Motor neuron (in vitro differentiated cells): ENCODE data around the gene ZNF496. TPM values are rescaled to one million over a fixed set of nuclear protein-coding genes. Genes with fewer than 3 reads are reported as not detected.
"Not testable (repeated sequence)": the region's sequence is repeated elsewhere in the genome, so short reads cannot be mapped to it uniquely, and the experiment has no call there.

Source experiments
- ATAC-seq, 8 experiments: fragments of 200-7000 bp; cut with Tn5 transposase; replicated peaks in 6 of 8; 2 replicates each; pipeline ENCODE4 v1.8.0; 2021; ENCODE audit warnings: mild to moderate bottlenecking in 8 of 8, moderate library complexity in 8 of 8
- H3K27ac ChIP-seq, 2 donors: fragments of 250-450 bp; sonication (Bioruptor Pico); 2 replicates each; pipeline ENCODE4 v1.9.0; 2021; ENCODE audit warnings: antibody characterized with exemption in 2 of 2, mild to moderate bottlenecking in 2 of 2, moderate library complexity in 1 of 2
- H3K4me1 ChIP-seq, 2 donors: fragments of 250-450 bp; sonication (Bioruptor Pico); replicated peaks in 1 of 2; 2 replicates each; pipeline ENCODE4 v1.6.1; 2021; ENCODE audit warnings: antibody characterized with exemption in 2 of 2, mild to moderate bottlenecking in 2 of 2, moderate library complexity in 1 of 2
- H3K4me3 ChIP-seq, 5 donors: fragments of 250-450 bp; sonication (Bioruptor Pico); 2 replicates each; pipeline ENCODE4 v1.9.0; 2021; ENCODE audit warnings: antibody characterized with exemption in 5 of 5, mild to moderate bottlenecking in 5 of 5, moderate library complexity in 4 of 5
- WGBS, 10 experiments: fragments of 450-650 bp; shearing (Covaris generic); methylation state at CpG; one replicate each; pipeline ENCODE4 v1.0.0; 2022; 5-methylcytosine and 5-hydroxymethylcytosine counted together
- in situ Hi-C, 9 experiments: fragments of 400-800 bp; cut with MboI; loops; one replicate each; pipeline ENCODE4 v1.15.0; 2021; ENCODE audit warnings: low sequenced_read_pairs in 9 of 9, low pct_unique_long_range_greater_than_20kb in 2 of 9; ENCODE audit not compliant: unreplicated experiment in 9 of 9
- total RNA-seq, 8 experiments: library from RNA; unstranded; fragments of 300-600 nt; gene quantifications; 2 replicates each; pipeline versions ENCODE4 v1.2.3 to v1.2.4, GENCODE V29; 2022

The ZNF496 gene
- total RNA-seq, 8 experiments from 2014 or later = 7.1 to 44.4 (median 31.4) TPM

DNA sequence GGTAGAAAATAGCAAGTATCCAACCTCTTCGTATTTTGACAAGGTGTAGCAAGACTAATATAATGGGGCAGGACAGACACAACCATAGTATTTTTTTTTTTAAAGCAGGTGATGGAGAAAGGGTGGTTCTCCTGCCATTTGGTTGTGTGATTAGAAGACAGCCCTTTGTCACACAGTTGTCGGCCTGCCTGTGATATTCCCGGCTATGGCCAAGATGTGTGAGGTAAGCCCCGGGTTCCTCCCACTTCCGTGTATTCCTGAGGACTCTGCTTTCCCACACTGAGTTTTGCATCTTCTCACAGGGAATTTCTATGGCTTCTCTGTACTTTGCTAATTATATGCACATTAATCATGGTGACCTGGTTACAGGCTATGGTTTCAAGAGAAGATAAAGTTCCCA, 35.9 kb downstream of the ZNF496 start:
- Histone ChIP-seq H3K4me1 (peaks cover 0 to 6% of the 10 kb centered on the region in 2 donors), H3K4me3 (no peak overlapping the region), H3K27ac (no peak overlapping the region)
- in situ Hi-C loops = no loop called here
- 0 to 100% (median 67%) methylated on average over 1 to 4 of the region's 5 CpGs; no CpG with 5 or more reads in 2 of the 10 experiments for WGBS, 10 experiments
- ATAC-seq = peak in 1 of 8 experiments; percentile 15

- Histone ChIP-seq H3K4me3 (no peak overlapping the region), H3K4me1 (peaks cover 0 to 6% of the 10 kb centered on the region in 2 donors), H3K27ac (no peak overlapping the region)
- in situ Hi-C loops = no loop called here
- WGBS, 10 experiments = 6 to 70% (median 46%) methylated on average over 2 to 6 of the region's 6 CpGs
- ATAC-seq = no peak
These were observed 36.4 kb downstream of the ZNF496 start for GRCh38 chr1:247295274-247295684.

GRCh38 chr1:247294282-247294681, 37.4 kb downstream of the ZNF496 start:
- WGBS, 10 experiments = 31 to 100% (median 81%) methylated on average over 1 to 5 of the region's 5 CpGs; no CpG with 5 or more reads in 2 of the 10 experiments
- Histone ChIP-seq H3K4me3 (no peak overlapping the region), H3K4me1 (peaks cover 0 to 6% of the 10 kb centered on the region in 2 donors), H3K27ac (no peak overlapping the region)
- in situ Hi-C loops = no loop called here
- peak in 4 of 8 experiments; percentile 22 to 87 (median 54) for ATAC-seq

DNA sequence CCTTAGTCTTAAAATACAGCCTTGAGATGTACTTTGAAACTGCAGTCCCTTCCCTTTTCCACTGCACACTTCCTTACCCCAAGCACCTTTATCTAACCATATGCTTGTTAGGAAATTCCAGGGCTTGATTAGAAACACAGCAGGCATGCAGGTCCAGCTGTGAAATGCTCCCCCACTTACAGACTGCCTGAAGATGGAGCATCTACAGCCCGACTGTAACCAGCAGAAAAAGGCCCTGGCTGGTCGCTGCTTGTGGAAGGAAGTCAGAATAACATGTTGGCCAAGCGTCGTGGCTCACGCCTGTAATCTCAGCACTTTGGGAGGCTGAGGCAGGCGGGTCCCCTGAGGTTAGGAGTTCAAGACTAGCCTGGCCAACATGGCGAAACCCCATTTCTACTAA, 38.6 kb downstream of the ZNF496 start:
- H3K27ac ChIP-seq = no peak overlapping the region
- H3K4me1 ChIP-seq = peaks cover 0 to 6% of the 10 kb centered on the region in 2 donors
- no peak for ATAC-seq
- no peak overlapping the region for H3K4me3 ChIP-seq
- WGBS, 10 experiments = 59 to 100% (median 83%) methylated on average over 1 to 7 of the region's 7 CpGs; no CpG with 5 or more reads in 1 of the 10 experiments
- in situ Hi-C loops = no loop called here

DNA sequence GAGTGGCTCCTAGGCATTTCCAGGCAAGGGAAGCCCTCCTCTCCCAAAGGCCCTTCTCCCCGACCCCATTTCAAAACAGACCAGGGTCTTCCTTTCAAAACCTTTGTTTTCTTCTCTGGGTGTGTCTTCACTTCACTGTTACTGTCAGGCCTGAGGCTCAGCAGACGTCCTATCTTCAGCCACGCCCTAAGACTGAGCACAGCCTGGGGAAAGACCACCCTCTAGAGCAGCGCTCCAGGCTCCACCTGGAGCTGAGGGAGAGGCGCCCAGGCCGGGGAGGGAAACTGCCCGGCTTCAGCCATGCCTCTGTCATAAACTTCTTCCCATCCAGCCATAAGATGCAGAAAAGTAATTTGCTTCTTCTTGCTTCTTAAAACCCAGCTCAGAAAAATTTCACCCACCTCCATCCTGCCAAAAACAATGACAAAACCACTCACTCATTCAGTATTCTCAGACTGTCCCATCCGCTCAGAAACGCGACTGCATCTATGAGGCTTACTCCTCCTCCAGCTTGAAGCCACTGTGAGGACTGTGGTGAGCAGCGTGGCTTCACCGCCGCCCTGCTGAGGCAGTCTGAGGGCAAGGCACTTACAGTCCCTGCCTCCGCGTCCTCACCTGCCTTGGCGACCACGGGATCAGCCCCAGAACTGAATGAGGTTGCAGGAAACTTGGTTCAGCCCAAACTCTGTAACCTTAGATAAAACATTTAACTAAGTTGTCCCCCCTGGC, 39.7 kb downstream of the ZNF496 start:
- 32 to 82% (median 71%) methylated on average over 3 to 17 of the region's 17 CpGs; no CpG with 5 or more reads in 2 of the 10 experiments for WGBS, 10 experiments
- in situ Hi-C loops = no loop called here
- Histone ChIP-seq H3K4me3 (no peak overlapping the region), H3K4me1 (peaks cover 0 to 6% of the 10 kb centered on the region in 2 donors), H3K27ac (no peak overlapping the region)
- ATAC-seq = peak in 3 of 8 experiments; percentile 24 to 63 (median 31)

DNA sequence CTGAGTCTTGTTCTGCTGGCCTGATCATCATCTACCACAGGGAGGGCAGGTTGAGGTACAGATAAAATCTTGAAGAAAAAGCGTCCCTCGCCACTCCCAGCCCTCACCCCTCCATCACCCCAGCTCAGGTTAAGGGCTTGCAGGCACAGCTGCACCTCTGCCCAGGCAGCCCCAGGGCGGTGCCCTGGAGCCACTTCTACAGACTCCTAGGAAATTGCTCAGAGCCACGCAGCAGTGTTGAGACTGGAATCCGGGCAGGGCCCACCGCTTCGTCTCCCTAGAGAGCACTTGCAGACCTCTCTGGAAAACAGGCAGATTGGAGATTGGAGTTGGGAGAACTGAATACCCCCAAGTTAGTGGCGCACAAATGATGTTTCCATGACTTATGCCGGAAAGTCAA, 40.5 kb downstream of the ZNF496 start:
- in situ Hi-C loops = no loop called here
- WGBS, 10 experiments = 75 to 100% (median 94%) methylated on average over 2 to 9 of the region's 9 CpGs; no CpG with 5 or more reads in 4 of the 10 experiments

GRCh38 chr1:247290576-247290975, 41.1 kb downstream of the ZNF496 start:
- Histone ChIP-seq H3K4me1 (peaks cover 0 to 4% of the 10 kb centered on the region in 2 donors), H3K4me3 (no peak overlapping the region), H3K27ac (no peak overlapping the region)
- in situ Hi-C loops = no loop called here
- ATAC-seq = no peak
- WGBS, 10 experiments = 63 to 100% (median 99%) methylated on average over 2 to 13 of the region's 20 CpGs; no CpG with 5 or more reads in 2 of the 10 experiments

More for the DNA sequence above, 40.5 kb downstream of the ZNF496 start:
- Histone ChIP-seq H3K27ac (no peak overlapping the region), H3K4me3 (no peak overlapping the region), H3K4me1 (peaks cover 0 to 6% of the 10 kb centered on the region in 2 donors)
- ATAC-seq = no peak

DNA sequence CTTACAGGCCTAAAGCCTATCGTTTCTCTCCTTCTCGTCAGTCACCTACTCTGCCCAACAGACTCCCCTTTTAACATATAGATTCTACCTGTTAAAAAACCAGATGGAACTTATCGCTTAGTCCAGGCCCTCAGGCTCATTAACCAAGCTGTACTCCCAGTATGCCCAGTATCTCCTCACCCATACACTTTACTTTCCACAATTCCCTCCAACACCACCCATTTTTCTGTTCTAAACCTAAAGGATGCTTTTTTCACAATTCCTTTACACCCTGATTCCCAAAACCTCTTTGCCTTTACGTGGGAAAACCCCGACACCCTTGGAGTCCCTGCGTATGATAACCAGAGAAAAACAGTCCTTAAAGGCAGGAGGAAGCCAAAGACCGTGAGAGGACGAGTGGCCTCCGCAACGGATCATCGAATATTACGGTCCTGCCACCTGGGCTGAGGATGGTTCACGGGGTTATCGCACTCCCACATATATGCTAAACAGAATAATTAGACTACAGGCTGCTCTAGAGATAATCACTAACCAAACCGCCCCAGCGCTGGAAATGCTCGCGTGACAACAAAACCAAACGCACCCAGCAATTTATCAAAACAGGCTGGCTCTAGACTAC, 42.3 kb downstream of the ZNF496 start:
- H3K4me3 ChIP-seq, ATAC-seq, H3K27ac ChIP-seq, H3K4me1 ChIP-seq, in situ Hi-C loops: not testable (repeated sequence)
- 39 to 100% (median 91%) methylated on average over 1 to 18 of the region's 19 CpGs for whole genome bisulfite sequencing, 10 experiments

DNA sequence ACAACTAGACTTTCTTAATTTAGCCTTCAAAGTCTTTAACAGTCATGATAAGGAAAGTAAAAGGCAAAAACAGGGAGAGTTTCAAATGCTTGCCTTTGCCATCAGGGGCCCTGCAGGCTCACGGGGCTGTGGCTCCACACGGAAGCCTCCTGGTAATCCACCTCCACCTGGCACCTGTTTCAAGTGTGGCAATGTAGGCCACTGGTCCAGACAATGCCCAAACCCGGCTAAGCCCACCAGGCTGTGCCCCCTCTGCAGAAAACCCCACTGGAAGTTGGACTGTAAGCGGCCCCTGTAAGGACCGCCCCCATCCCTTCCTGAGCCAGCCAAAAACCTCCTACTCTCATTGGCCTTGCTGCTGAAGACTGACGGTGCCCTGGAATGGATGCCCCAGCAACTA, 43.3 kb downstream of the ZNF496 start:
- no peaks in the 10 kb centered on the region for H3K4me1 ChIP-seq
- in situ Hi-C loops = no loop called here
- H3K27ac ChIP-seq = no peak overlapping the region
- H3K4me3 ChIP-seq = no peak overlapping the region
- ATAC-seq = no peak
- 13 to 100% (median 91%) methylated on average over 1 to 6 of the region's 6 CpGs; no CpG with 5 or more reads in 4 of the 10 experiments for WGBS, 10 experiments

DNA sequence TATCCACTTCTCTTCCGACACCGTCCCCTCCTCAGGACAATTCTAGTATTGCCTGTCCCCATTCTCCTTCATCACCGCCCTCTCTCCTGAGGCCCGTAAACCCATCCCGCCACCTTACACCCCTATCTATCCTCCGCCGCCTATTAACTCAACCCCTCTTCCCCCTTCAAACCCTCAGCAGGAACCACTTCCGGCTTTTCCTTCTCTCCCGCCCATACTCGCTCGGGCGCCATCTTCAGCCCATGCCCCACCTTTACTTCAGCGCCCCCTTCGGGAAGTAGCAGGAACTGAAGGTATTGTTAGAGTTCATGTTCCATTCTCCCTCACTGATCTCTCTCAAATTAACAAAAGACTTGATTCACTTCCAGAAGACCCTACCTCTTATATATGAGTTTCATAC, 44.2 kb downstream of the ZNF496 start:
- in situ Hi-C loops = no loop called here
- H3K4me1 ChIP-seq = no peaks in the 10 kb centered on the region
- ATAC-seq = no peak
- 83 to 100% (median 96%) methylated on average over 5 to 13 of the region's 14 CpGs; no CpG with 5 or more reads in 2 of the 10 experiments for WGBS, 10 experiments
- no peak overlapping the region for H3K27ac ChIP-seq
- H3K4me3 ChIP-seq = no peak overlapping the region

- WGBS, 10 experiments = 50 to 100% (median 93%) methylated on average over 2 to 16 of the region's 23 CpGs; no CpG with 5 or more reads in 3 of the 10 experiments
- no peak for ATAC-seq
- no peaks in the 10 kb centered on the region for H3K4me1 ChIP-seq
- in situ Hi-C loops = no loop called here
- H3K27ac ChIP-seq = no peak overlapping the region
- H3K4me3 ChIP-seq = no peak overlapping the region
These were observed 45.5 kb downstream of the ZNF496 start for GRCh38 chr1:247286134-247286670.

- Histone ChIP-seq H3K4me1 (no peaks in the 10 kb centered on the region), H3K27ac (no peak overlapping the region), H3K4me3 (no peak overlapping the region)
- ATAC-seq = no peak
- in situ Hi-C loops = no loop called here
- 36 to 88% (median 60%) methylated on average over 1 to 5 of the region's 5 CpGs; no CpG with 5 or more reads in 3 of the 10 experiments for WGBS, 10 experiments
These were observed 50.6 kb downstream of the ZNF496 start for GRCh38 chr1:247281001-247281574.

GRCh38 chr1:247277191-247277590, 54.5 kb downstream of the ZNF496 start:
- in situ Hi-C loops = no loop called here
- ATAC-seq = no peak
- H3K27ac ChIP-seq = no peak overlapping the region
- no peak overlapping the region for H3K4me3 ChIP-seq
- 42 to 100% (median 100%) methylated on average over 1 to 2 of the region's 2 CpGs; no CpG with 5 or more reads in 3 of the 10 experiments for WGBS, 10 experiments
- no peaks in the 10 kb centered on the region for H3K4me1 ChIP-seq
